Activated B cell treated with CpG ODN at 0.5 μM for 24 hours (primary cell): ENCODE measurements around the gene RAB11FIP4. TPM values are rescaled to one million over a fixed set of nuclear protein-coding genes. Genes with fewer than 3 reads are reported as not detected.

Source experiments
- ATAC-seq: fragments of 200-7000 bp; cut with Tn5 transposase; one replicate; pipeline ENCODE4 v1.10.0; 2021; ENCODE audit warnings: low read depth, mild to moderate bottlenecking, moderate library complexity
- CTCF ChIA-PET: fragments of 350-600 bp; sonication (Branson Sonifier 250); formaldehyde crosslinking; loops from one replicate; lab custom pipeline; 2021; ENCODE audit warnings: antibody characterized with exemption; lab: Charles Lee
- POLR2A ChIA-PET: fragments of 350-600 bp; sonication (Branson Sonifier 250); formaldehyde crosslinking; loops from one replicate; lab custom pipeline; 2021; ENCODE audit warnings: antibody characterized with exemption; lab: Charles Lee
- DNase-seq: peaks from one replicate; pipeline ENCODE4 v3.0.0; 2022
- H3K27ac Mint-ChIP-seq: one replicate; pipeline ENCODE4 v1.8.0; 2020; ENCODE audit warnings: mixed read lengths
- H3K27me3 Mint-ChIP-seq: one replicate; pipeline ENCODE4 v1.8.0; 2021; ENCODE audit warnings: mixed read lengths
- H3K36me3 Mint-ChIP-seq: one replicate; pipeline ENCODE4 v1.8.0; 2021; ENCODE audit warnings: low read depth, mixed read lengths
- H3K4me1 Mint-ChIP-seq: one replicate; pipeline ENCODE4 v1.8.0; 2021; ENCODE audit warnings: mixed read lengths
- H3K4me3 Mint-ChIP-seq: one replicate; pipeline ENCODE4 v1.8.0; 2020; ENCODE audit warnings: mild to moderate bottlenecking, mixed read lengths
- H3K9me3 Mint-ChIP-seq: one replicate; pipeline ENCODE4 v1.8.0; 2020; ENCODE audit warnings: mixed read lengths
- intact Hi-C: fragments of 100-400 bp; cut with micrococcal nuclease; formaldehyde crosslinking; loops from one replicate; pipeline ENCODE4 v1.15.1; 2024
- total RNA-seq: library from RNA; stranded (reverse); gene quantifications from 2 replicates; pipeline ENCODE4 v1.2.3, GENCODE V29; 2022
- TF ChIP-seq, protein P1 (sequence below): fragments of 200-600 bp; IDR thresholded peaks from one replicate; pipeline ENCODE4 v1.8.0; 2022; ENCODE audit warnings: antibody characterized with exemption, mild to moderate bottlenecking

Gene RAB11FIP4
- total RNA-seq, 1 donor from 2014 or later = 43.2 TPM

DNA sequence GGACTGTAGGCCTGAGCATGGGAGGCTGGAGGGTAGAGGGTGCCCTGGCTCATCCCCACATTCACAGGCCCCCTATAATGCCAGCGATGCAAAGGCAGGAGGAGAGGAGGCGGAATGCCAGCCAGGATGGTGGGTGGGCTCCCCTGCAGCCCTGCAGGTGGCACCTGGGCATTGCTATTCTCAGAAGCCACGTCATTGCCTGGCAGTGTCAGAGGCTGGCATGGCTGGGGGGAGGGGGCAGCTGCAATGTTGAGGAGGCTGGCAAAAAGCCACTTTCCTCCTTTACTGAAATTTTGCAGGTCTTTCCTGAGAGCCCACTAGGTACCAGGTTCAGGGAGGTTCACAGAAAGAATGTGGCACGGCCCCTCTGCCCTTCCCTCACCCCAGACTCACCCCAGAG is 36.2 kb downstream of the RAB11FIP4 start:
- CTCF ChIA-PET = no interaction called here

DNA sequence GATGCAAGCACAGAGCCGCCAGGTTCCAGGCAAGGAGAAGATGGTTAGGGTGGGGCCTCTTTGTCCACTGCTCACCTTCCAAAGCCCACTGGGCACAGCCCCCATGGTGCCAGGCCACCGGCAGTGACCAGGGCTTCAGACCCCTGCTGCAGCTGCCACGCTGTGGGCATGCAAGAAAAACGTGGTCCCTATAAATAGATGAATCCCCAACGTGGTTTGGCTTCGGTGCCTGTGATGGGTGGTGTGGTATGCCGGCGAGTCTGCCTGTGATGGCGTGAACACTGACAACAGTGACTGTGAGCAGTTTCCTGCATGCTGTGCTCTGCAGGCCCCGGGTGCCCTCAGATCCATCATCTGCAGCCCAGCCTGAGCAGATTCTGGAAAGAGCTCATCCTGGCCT is 36.6 kb downstream of the RAB11FIP4 start:
- TF ChIP-seq, protein P1, sequence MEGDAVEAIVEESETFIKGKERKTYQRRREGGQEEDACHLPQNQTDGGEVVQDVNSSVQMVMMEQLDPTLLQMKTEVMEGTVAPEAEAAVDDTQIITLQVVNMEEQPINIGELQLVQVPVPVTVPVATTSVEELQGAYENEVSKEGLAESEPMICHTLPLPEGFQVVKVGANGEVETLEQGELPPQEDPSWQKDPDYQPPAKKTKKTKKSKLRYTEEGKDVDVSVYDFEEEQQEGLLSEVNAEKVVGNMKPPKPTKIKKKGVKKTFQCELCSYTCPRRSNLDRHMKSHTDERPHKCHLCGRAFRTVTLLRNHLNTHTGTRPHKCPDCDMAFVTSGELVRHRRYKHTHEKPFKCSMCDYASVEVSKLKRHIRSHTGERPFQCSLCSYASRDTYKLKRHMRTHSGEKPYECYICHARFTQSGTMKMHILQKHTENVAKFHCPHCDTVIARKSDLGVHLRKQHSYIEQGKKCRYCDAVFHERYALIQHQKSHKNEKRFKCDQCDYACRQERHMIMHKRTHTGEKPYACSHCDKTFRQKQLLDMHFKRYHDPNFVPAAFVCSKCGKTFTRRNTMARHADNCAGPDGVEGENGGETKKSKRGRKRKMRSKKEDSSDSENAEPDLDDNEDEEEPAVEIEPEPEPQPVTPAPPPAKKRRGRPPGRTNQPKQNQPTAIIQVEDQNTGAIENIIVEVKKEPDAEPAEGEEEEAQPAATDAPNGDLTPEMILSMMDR = no peak
- H3K9me3 Mint-ChIP-seq = peaks cover 3% of the 10 kb centered on the region
- peaks cover 2% of the 10 kb centered on the region for H3K4me1 Mint-ChIP-seq
- ChIA-PET POLR2A (no interaction called here), CTCF (no interaction called here)
- ATAC-seq (no peak), DNase-seq (no peak)
- intact Hi-C loops = no loop called here
- peaks cover 21% of the 10 kb centered on the region for H3K27me3 Mint-ChIP-seq
- H3K4me3 Mint-ChIP-seq = no peak overlapping the region
- H3K36me3 Mint-ChIP-seq = no peaks in the 10 kb centered on the region
- no peak overlapping the region for H3K27ac Mint-ChIP-seq

More for the DNA sequence above, 36.2 kb downstream of the RAB11FIP4 start:
- TF ChIP-seq, protein P1 = no peak
- H3K27me3 Mint-ChIP-seq = peaks cover 21% of the 10 kb centered on the region
- intact Hi-C loops = no loop called here
- no peak for DNase-seq
- no peak overlapping the region for H3K27ac Mint-ChIP-seq
- H3K4me3 Mint-ChIP-seq = no peak overlapping the region
- no peak for ATAC-seq
- H3K36me3 Mint-ChIP-seq = no peaks in the 10 kb centered on the region
- H3K9me3 Mint-ChIP-seq = peaks cover 3% of the 10 kb centered on the region
- POLR2A ChIA-PET = no interaction called here
- peaks cover 2% of the 10 kb centered on the region for H3K4me1 Mint-ChIP-seq

DNA sequence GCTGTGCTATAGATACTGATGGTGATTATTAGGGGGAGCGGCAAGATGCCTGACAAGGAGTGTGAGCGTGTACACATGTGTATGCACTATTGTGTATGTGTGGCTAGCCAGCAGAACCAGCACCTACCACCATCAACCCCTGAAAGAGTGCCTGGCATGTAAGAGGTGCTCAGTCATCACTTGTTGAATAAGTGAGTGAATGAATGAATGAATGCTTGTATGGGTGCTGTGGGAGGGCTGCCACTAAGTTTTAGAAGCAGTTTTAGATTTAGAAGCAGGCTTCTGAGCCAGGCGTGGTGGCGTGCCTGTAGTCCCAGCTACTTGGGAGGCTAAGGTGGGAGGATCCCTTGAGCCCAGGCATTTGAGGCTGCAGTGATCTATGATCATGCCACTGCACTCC is 37.0 kb downstream of the RAB11FIP4 start:
- no peak overlapping the region for H3K27ac Mint-ChIP-seq
- ChIA-PET POLR2A (no interaction called here), CTCF (no interaction called here)
- no peaks in the 10 kb centered on the region for H3K36me3 Mint-ChIP-seq
- DNase-seq (no peak), ATAC-seq (no peak)
- TF ChIP-seq, protein P1 = no peak
- intact Hi-C loops = no loop called here
- H3K9me3 Mint-ChIP-seq = peaks cover under 1% of the 10 kb centered on the region
- no peak overlapping the region for H3K4me3 Mint-ChIP-seq
- H3K4me1 Mint-ChIP-seq = peaks cover 2% of the 10 kb centered on the region
- H3K27me3 Mint-ChIP-seq = peaks cover 19% of the 10 kb centered on the region

DNA sequence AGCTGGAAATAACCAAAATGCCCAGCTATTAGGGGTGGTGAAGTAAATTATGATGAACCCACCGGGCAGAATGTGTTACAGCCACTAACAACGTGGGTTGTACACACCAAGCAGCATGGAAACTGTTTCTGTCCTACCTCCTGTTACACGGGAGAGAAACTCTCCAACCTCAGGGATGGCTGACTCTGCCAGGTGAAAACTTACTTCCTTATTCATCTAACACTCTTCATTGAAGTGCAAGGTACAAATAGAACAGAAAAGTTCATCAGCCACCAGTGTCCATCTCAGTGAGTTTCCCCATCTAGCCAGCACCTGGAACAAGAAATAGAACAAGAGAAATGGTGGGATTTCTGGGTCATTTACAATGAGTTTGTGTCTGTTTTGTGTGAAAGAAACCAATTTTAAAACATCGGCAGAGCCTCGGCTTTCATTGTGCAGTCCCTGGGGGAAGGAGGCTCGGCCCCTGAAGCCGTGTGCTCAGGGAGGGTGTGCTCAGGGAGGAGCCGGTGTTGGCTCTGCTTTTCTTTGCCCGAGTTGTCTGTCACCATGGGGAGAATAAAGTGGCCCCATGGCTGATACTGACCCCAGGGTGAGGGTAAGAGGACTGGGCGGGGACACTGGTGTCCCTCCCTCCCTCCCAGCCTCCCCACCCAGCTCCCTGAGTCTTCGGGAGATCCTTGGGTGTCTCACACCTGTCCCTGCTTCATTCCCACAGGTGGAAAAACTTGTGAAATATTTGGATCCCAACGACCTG is 39.8 kb downstream of the RAB11FIP4 start:
- intact Hi-C loops = no loop called here
- Mint-ChIP-seq H3K4me1 (peaks cover 2% of the 10 kb centered on the region), H3K27ac (no peak overlapping the region), H3K9me3 (no peaks in the 10 kb centered on the region), H3K4me3 (no peak overlapping the region), H3K27me3 (peaks cover 20% of the 10 kb centered on the region), H3K36me3 (no peaks in the 10 kb centered on the region)
- no peak for ATAC-seq
- DNase-seq = no peak
- TF ChIP-seq, protein P1 = no peak
- ChIA-PET POLR2A (no interaction called here), CTCF (interaction anchor here (1.6 kb wide), 2 partner anchors 93 to 411 kb away, joined by 5 read pairs; no protein-coding TSS in a partner anchor)

DNA sequence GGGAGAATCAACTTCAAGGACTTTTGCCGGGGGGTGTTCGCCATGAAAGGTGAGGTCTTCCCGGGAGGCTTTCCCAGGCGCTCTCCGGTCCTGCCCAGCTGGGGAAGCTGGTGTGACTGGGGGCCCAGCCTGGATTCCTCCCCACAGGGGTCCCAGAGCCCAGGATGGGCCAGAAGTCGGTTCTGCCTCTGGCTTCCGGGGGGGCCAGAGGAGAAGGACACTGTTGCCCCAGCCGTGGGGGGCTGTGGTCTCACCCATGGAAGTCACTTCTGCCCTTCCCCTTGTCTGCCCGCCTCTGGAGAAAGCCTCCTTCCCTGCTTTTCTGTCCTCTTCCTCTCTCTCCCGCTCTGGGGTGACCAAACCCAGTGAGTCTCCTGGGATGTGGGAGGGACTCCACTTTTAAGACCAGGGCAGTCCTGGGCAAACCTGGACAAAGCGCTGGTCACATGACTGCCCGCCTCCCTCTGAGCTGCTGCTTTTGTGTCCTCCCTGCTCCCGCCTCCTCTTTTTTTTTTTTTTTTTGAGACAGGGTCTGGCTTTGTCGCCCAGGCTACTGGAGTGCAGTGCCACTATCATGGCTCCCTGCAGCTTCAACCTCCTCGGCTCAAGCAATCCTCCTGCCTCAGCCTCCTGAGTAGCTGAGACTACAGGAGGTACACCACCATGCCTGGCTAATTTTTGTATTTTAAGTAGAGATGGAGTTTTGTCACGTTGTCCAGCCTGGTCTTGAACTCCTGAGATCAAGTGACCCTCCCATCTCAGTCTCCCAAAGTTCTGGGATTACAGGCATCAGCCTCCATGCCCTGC is 40.6 kb downstream of the RAB11FIP4 start:
- ChIA-PET CTCF (interaction anchor here (1.6 kb wide), 1 partner anchor 92 kb away, joined by 5 read pairs; no protein-coding TSS in a partner anchor), POLR2A (no interaction called here)
- Mint-ChIP-seq H3K27me3 (peaks cover 20% of the 10 kb centered on the region), H3K4me1 (peaks cover 2% of the 10 kb centered on the region), H3K9me3 (no peaks in the 10 kb centered on the region), H3K36me3 (no peaks in the 10 kb centered on the region), H3K4me3 (no peak overlapping the region), H3K27ac (no peak overlapping the region)
- ATAC-seq (no peak), DNase-seq (no peak)
- TF ChIP-seq, protein P1 = no peak
- intact Hi-C loops = no loop called here
